H9 (cell line): ENCODE measurements around the gene IFIH1. TPM values are rescaled to one million over a fixed set of nuclear protein-coding genes. Genes with fewer than 3 reads are reported as not detected.

Source experiments
- DNase-seq: peaks from one replicate; pipeline ENCODE4 v3.0.0-alpha.2; 2017
- H2AFZ ChIP-seq: one replicate; pipeline ENCODE4 v1.6.1; 2013; ENCODE audit warnings: mild to moderate bottlenecking, low read length, control low read depth, moderate library complexity
- H2AK5ac ChIP-seq: 2 replicates; pipeline ENCODE4 v1.6.1; 2013; ENCODE audit warnings: low read length, control low read depth, mixed read lengths; ENCODE audit not compliant: insufficient read length
- H2BK120ac ChIP-seq: one replicate; pipeline ENCODE4 v1.6.1; 2013; ENCODE audit warnings: low read depth, mild to moderate bottlenecking, low read length, control low read depth, inconsistent platforms; ENCODE audit not compliant: poor library complexity, severe bottlenecking
- H2BK12ac ChIP-seq: 2 replicates; pipeline ENCODE4 v1.6.1; 2013; ENCODE audit warnings: low read length, control low read depth, mixed read lengths, low read depth; ENCODE audit not compliant: insufficient read length
- H2BK15ac ChIP-seq: 2 replicates; pipeline ENCODE4 v1.6.1; 2013; ENCODE audit warnings: low read depth, low read length, control low read depth
- H2BK20ac ChIP-seq: one replicate; pipeline ENCODE4 v1.6.1; 2013; ENCODE audit warnings: low read depth, mild to moderate bottlenecking, low read length, control low read depth, inconsistent platforms; ENCODE audit not compliant: poor library complexity, severe bottlenecking
- H2BK5ac ChIP-seq: 2 replicates; pipeline ENCODE4 v1.6.1; 2013; ENCODE audit warnings: low read length, control low read depth, mixed read lengths; ENCODE audit not compliant: insufficient read length
- H3K14ac ChIP-seq: 2 replicates; pipeline ENCODE4 v1.6.1; 2013; ENCODE audit warnings: low read length, control low read depth; ENCODE audit not compliant: insufficient read depth
- H3K18ac ChIP-seq: 2 replicates; pipeline ENCODE4 v1.6.1; 2013; ENCODE audit warnings: low read depth, mild to moderate bottlenecking, mixed read lengths, low read length, control low read depth; ENCODE audit not compliant: insufficient read length
- H3K23ac ChIP-seq: 2 replicates; pipeline ENCODE4 v1.6.1; 2013; ENCODE audit warnings: low read length, control low read depth, mixed read lengths, low read depth; ENCODE audit not compliant: insufficient read length
- H3K23me2 ChIP-seq: 2 replicates; pipeline ENCODE4 v1.6.1; 2013; ENCODE audit warnings: low read depth, mild to moderate bottlenecking, mixed read lengths, low read length, control low read depth; ENCODE audit not compliant: insufficient read length, poor library complexity, severe bottlenecking
- H3K27ac ChIP-seq: 2 replicates; pipeline ENCODE4 v1.5.1; 2013; ENCODE audit warnings: low read length, control low read depth, mixed read lengths, low read depth; ENCODE audit not compliant: insufficient read length
- H3K27me3 ChIP-seq: 2 replicates; pipeline ENCODE4 v1.6.1; 2013; ENCODE audit warnings: low read length, control low read depth, inconsistent platforms; ENCODE audit not compliant: insufficient read depth
- H3K4ac ChIP-seq: 2 replicates; pipeline ENCODE4 v1.6.1; 2013; ENCODE audit warnings: low read depth, mild to moderate bottlenecking, control low read depth, inconsistent platforms, low read length, moderate library complexity
- H3K4me1 ChIP-seq: 2 replicates; pipeline ENCODE4 v1.6.1; 2013; ENCODE audit warnings: low read length, control low read depth, inconsistent platforms; ENCODE audit not compliant: insufficient read depth
- H3K4me2 ChIP-seq: 2 replicates; pipeline ENCODE4 v1.6.1; 2013; ENCODE audit warnings: low read length, control low read depth, mixed read lengths; ENCODE audit not compliant: insufficient read length, insufficient read depth
- H3K56ac ChIP-seq: 2 replicates; pipeline ENCODE4 v1.6.1; 2013; ENCODE audit warnings: low read depth, mild to moderate bottlenecking, mixed read lengths, low read length, control low read depth; ENCODE audit not compliant: insufficient read length
- H3K79me1 ChIP-seq: 2 replicates; pipeline ENCODE4 v1.6.1; 2013; ENCODE audit warnings: low read depth, mild to moderate bottlenecking, moderate library complexity, low read length, control low read depth, inconsistent platforms; ENCODE audit not compliant: insufficient read depth, poor library complexity, severe bottlenecking
- H3K79me2 ChIP-seq: 2 replicates; pipeline ENCODE4 v1.6.1; 2013; ENCODE audit warnings: low read length, control low read depth, inconsistent platforms; ENCODE audit not compliant: insufficient read depth
- H3K9ac ChIP-seq: 2 replicates; pipeline ENCODE4 v1.6.1; 2013; ENCODE audit warnings: low read length, control low read depth, mixed read lengths; ENCODE audit not compliant: insufficient read length; ENCODE audit errors: extremely low read depth
- H3K9me3 ChIP-seq: one replicate; pipeline ENCODE4 v1.6.1; 2013; ENCODE audit warnings: low read depth, low read length, inconsistent platforms; ENCODE audit not compliant: control insufficient read depth
- H3T11ph ChIP-seq: one replicate; pipeline ENCODE4 v1.6.1; 2013; ENCODE audit warnings: mild to moderate bottlenecking, low read length, control low read depth, inconsistent platforms
- H4K20me1 ChIP-seq: one replicate; pipeline ENCODE4 v1.6.1; 2013; ENCODE audit not compliant: control insufficient read depth, insufficient read length, insufficient read depth
- H4K5ac ChIP-seq: 2 replicates; pipeline ENCODE4 v1.6.1; 2013; ENCODE audit warnings: low read depth, mild to moderate bottlenecking, mixed read lengths, low read length, control low read depth; ENCODE audit not compliant: insufficient read length
- H4K8ac ChIP-seq: replicated peaks from 2 replicates; pipeline ENCODE4 v1.6.1; 2013; ENCODE audit warnings: low read length, control low read depth, mixed read lengths, low read depth; ENCODE audit not compliant: insufficient read length
- H4K91ac ChIP-seq: 2 replicates; pipeline ENCODE4 v1.6.1; 2013; ENCODE audit warnings: low read depth, mild to moderate bottlenecking, moderate library complexity, mixed read lengths, low read length, control low read depth; ENCODE audit not compliant: insufficient read length
- H3K27ac Mint-ChIP-seq, 3 experiments: 2 replicates in 2 of 3; 3 replicates in 1 of 3; pipeline ENCODE4 v1.8.0; 2020 to 2021; ENCODE audit warnings: mixed read lengths in 3 of 3, mild to moderate bottlenecking in 1 of 3, moderate library complexity in 1 of 3
- H3K27me3 Mint-ChIP-seq: 2 replicates; pipeline ENCODE4 v1.8.0; 2021; ENCODE audit warnings: low read depth, mild to moderate bottlenecking, moderate library complexity, mixed read lengths
- H3K36me3 Mint-ChIP-seq, 3 experiments: 2 replicates in 2 of 3; 3 replicates in 1 of 3; pipeline ENCODE4 v1.8.0; 2020 to 2021; ENCODE audit warnings: low read depth in 3 of 3, mixed read lengths in 3 of 3; ENCODE audit not compliant: insufficient read depth in 1 of 3
- H3K4me1 Mint-ChIP-seq, 2 experiments: 2 replicates each; pipeline ENCODE4 v1.8.0; 2020; ENCODE audit warnings: mixed read lengths in 2 of 2
- H3K4me3 Mint-ChIP-seq, 2 experiments: 2 replicates in 1 of 2; 3 replicates in 1 of 2; pipeline ENCODE4 v1.8.0; 2020 to 2021; ENCODE audit warnings: mild to moderate bottlenecking in 2 of 2, mixed read lengths in 2 of 2, moderate library complexity in 1 of 2
- H3K9me3 Mint-ChIP-seq, 2 experiments: 2 replicates in 1 of 2; 3 replicates in 1 of 2; pipeline ENCODE4 v1.8.0; 2020; ENCODE audit warnings: mild to moderate bottlenecking in 2 of 2, mixed read lengths in 2 of 2, moderate library complexity in 1 of 2
- WGBS: extraction: QIAGEN DNeasy Blood & Tissue Kit; methylation state at CpG from one replicate; pipeline ENCODE4 v1.1.7; 2013; ENCODE audit warnings: missing lambda C conversion rate, low lambda C conversion rate, mixed read lengths; ENCODE audit not compliant: insufficient read length; ENCODE audit errors: extremely low coverage; 5-methylcytosine and 5-hydroxymethylcytosine counted together
- total RNA-seq: library from RNA; stranded (reverse); gene quantifications from 2 replicates; pipeline ENCODE4 v1.2.1, GENCODE V29; 2021
- TF ChIP-seq, protein P1 (sequence below): fragments of 200-600 bp; sonication (generic); conservative IDR thresholded peaks from 3 replicates; pipeline ENCODE4 v1.8.0; 2021; ENCODE audit warnings: antibody characterized with exemption, mild to moderate bottlenecking

Gene IFIH1
- total RNA-seq, 1 experiment from 2014 or later = 0.81 TPM

DNA sequence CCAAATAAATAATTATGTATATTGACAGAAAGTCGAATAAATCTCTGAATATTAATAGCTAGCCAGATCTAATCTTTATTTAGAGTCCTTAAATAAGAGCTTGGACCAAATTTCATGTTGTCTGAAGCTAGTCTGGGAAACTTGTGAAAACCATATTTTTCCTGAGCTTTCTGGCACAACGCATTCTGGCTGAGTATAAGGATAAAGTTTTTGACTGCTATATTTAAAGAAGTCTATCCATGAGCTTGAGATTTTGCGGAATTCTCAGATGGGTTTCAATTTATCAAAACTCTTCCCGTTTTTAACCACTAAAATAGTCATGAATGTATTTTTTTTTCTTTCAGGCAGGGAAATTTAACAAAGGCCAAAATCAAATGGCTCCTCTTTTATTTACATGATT, 99.1 kb downstream of the IFIH1 start:
- no CpG with 5 or more reads among the region's 4 CpGs for WGBS
- Mint-ChIP-seq H3K4me1 (no peaks in the 10 kb centered on the region; a peak in 1 of 4 replicates), H3K4me3 (no peak overlapping the region), H3K36me3 (no peaks in the 10 kb centered on the region), H3K27me3 (no peaks in the 10 kb centered on the region), H3K27ac (peak overlapping the region in 1 of 3 experiments; percentile 72; a peak in 1 of 7 replicates), H3K9me3 (no peaks in the 10 kb centered on the region)
- Histone ChIP-seq H4K5ac (no peak overlapping the region), H4K91ac (no peak overlapping the region), H2BK5ac (no peak overlapping the region), H3K4me1 (no peaks in the 10 kb centered on the region), H2AK5ac (no peak overlapping the region), H2BK120ac (no peak overlapping the region), H3K4me2 (no peak overlapping the region), H2BK20ac (no peak overlapping the region), H2BK12ac (no peak overlapping the region), H3K4ac (no peak overlapping the region), H3K56ac (no peak overlapping the region), H3K18ac (no peak overlapping the region), H3K27me3 (no peaks in the 10 kb centered on the region), H4K20me1 (no peaks in the 10 kb centered on the region), H3K23me2 (no peaks in the 10 kb centered on the region), H3K79me1 (no peaks in the 10 kb centered on the region), H3K9me3 (no peaks in the 10 kb centered on the region), H2AFZ (no peak overlapping the region), H3K27ac (no peak overlapping the region), H3K14ac (no peak overlapping the region), H3K23ac (no peak overlapping the region), H3K79me2 (no peaks in the 10 kb centered on the region), H4K8ac (no peak overlapping the region), H2BK15ac (no peak overlapping the region), H3K9ac (no peak overlapping the region), H3T11ph (no peak overlapping the region)
- TF ChIP-seq, protein P1, sequence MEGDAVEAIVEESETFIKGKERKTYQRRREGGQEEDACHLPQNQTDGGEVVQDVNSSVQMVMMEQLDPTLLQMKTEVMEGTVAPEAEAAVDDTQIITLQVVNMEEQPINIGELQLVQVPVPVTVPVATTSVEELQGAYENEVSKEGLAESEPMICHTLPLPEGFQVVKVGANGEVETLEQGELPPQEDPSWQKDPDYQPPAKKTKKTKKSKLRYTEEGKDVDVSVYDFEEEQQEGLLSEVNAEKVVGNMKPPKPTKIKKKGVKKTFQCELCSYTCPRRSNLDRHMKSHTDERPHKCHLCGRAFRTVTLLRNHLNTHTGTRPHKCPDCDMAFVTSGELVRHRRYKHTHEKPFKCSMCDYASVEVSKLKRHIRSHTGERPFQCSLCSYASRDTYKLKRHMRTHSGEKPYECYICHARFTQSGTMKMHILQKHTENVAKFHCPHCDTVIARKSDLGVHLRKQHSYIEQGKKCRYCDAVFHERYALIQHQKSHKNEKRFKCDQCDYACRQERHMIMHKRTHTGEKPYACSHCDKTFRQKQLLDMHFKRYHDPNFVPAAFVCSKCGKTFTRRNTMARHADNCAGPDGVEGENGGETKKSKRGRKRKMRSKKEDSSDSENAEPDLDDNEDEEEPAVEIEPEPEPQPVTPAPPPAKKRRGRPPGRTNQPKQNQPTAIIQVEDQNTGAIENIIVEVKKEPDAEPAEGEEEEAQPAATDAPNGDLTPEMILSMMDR = no peak
- DNase-seq = no peak
